Astrocyte (in vitro differentiated cells and primary cell): ENCODE measurements around the gene SP140.

Experiments
- EZH2 ChIP-seq: IDR thresholded peaks from 2 replicates; pipeline ENCODE4 v1.6.1; 2012; ENCODE audit warnings: mild to moderate bottlenecking, low read length, inconsistent platforms; ENCODE audit not compliant: insufficient read depth
- TF ChIP-seq, protein P1 (sequence below): IDR thresholded peaks from 2 replicates; pipeline ENCODE4 v1.5.1; 2011; ENCODE audit warnings: low read depth, mild to moderate bottlenecking, inconsistent platforms, low read length, moderate library complexity; ENCODE audit not compliant: insufficient read depth

DNA sequence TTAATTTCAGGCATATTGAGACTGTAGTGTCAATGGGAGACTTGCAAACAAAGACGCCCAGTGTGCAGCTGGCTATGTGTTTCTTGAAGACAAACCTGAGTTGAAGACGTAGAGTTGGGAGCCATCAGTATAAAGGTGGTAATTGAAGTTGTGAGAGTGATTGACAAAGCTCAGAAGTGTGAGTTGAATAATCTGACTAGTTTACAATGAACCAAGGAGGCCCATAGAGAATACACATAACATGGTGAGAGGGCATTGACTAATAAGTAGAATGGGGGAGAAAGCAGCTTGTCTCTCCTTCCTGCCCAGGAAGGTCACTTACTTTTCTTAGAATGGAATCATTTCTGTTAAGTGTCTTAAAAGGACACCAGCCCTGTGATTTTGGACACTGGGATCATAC is 19.8 kb upstream of the SP140 start:
- TF ChIP-seq, protein P1, sequence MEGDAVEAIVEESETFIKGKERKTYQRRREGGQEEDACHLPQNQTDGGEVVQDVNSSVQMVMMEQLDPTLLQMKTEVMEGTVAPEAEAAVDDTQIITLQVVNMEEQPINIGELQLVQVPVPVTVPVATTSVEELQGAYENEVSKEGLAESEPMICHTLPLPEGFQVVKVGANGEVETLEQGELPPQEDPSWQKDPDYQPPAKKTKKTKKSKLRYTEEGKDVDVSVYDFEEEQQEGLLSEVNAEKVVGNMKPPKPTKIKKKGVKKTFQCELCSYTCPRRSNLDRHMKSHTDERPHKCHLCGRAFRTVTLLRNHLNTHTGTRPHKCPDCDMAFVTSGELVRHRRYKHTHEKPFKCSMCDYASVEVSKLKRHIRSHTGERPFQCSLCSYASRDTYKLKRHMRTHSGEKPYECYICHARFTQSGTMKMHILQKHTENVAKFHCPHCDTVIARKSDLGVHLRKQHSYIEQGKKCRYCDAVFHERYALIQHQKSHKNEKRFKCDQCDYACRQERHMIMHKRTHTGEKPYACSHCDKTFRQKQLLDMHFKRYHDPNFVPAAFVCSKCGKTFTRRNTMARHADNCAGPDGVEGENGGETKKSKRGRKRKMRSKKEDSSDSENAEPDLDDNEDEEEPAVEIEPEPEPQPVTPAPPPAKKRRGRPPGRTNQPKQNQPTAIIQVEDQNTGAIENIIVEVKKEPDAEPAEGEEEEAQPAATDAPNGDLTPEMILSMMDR: no peak
- no peak for TF ChIP-seq EZH2
